Measurements from ENCODE around the gene MAFG.

- no peak for TF ChIP-seq CTCF (conservative IDR thresholded peaks at IDR 0.05 in 1 of 2, IDR thresholded peaks at IDR 0.05 in 1 of 2; ENCODE audit: extremely low read depth in 1 of 2, insufficient read depth in 1 of 2, low read depth in 1 of 2, low read length in 2 of 2)
- no peak for TF ChIP-seq EZH2 (IDR thresholded peaks at IDR 0.05; ENCODE audit: borderline replicate concordance, low read length)
Observed at GRCh38 chr17:81908793-81909192, 18.7 kb downstream of the MAFG start.
